A549 (cell line): ENCODE data around the gene HTRA1. TPM values are rescaled to one million over a fixed set of nuclear protein-coding genes. Genes with fewer than 3 reads are reported as not detected.
A peak's percentile ranks its signal among the peaks of the same experiment; 100 is the strongest.

Experiments
- ATAC-seq, 2 experiments: fragments of 200-7000 bp in 1 of 2; fragments of >200 bp in 1 of 2; cut with Nextera tagmentation in 1 of 2; cut with Tn5 transposase in 1 of 2; 3 replicates each; pipeline versions ENCODE4 v1.8.0 to v1.9.1; 2018 to 2020; ENCODE audit warnings: mild to moderate bottlenecking in 1 of 2, moderate library complexity in 1 of 2
- CTCF ChIA-PET: fragments of 300-600 bp; sonication (Branson Sonifier 250); formaldehyde crosslinking; extraction: SDS; loops from one replicate; lab custom pipeline; 2021; ENCODE audit warnings: antibody characterized with exemption, inconsistent platforms; lab: Yijun Ruan, JAX
- POLR2A ChIA-PET: fragments of 350-600 bp; formaldehyde crosslinking; extraction: SDS; loops from one replicate; lab custom pipeline; 2021; ENCODE audit warnings: antibody characterized with exemption, inconsistent platforms; lab: Yijun Ruan, JAX
- DNase-seq, 2 experiments: peaks; one replicate each; pipeline versions ENCODE4 v3.0.0 to v3.0.0-alpha.2; 2011 to 2016; ENCODE audit warnings: low read depth in 1 of 2, low spot score in 1 of 2
- FAIRE-seq: peaks from 2 replicates; lab custom pipeline; 2011; peaks lifted over from hg19 to GRCh38; lab: Jason Lieb, UNC
- H3K27ac ChIP-seq, 2 experiments: fragments of >200 bp; sonication (Bioruptor Twin); formaldehyde crosslinking; 3 replicates each; pipeline ENCODE4 v1.5.1; 2016 to 2017
- H3K4me1 ChIP-seq: fragments of >200 bp; sonication (Bioruptor Twin); formaldehyde crosslinking; 3 replicates; pipeline ENCODE4 v1.6.1; 2016
- H3K4me2 ChIP-seq: fragments of >200 bp; sonication (Bioruptor Twin); formaldehyde crosslinking; 3 replicates; pipeline ENCODE4 v1.6.1; 2016
- H3K4me3 ChIP-seq: fragments of >200 bp; sonication (Bioruptor Twin); formaldehyde crosslinking; 3 replicates; pipeline ENCODE4 v1.5.1; 2016
- H3K9me3 ChIP-seq: fragments of >200 bp; sonication (Bioruptor Twin); formaldehyde crosslinking; 3 replicates; pipeline ENCODE4 v1.6.1; 2016
- CBX2 ChIP-seq: fragments of 200-600 bp; sonication (generic); IDR thresholded peaks from 2 replicates; pipeline ENCODE4 v1.6.1; 2016; ENCODE audit warnings: low read depth, mild to moderate bottlenecking, borderline replicate concordance
- CBX8 ChIP-seq: fragments of 200-600 bp; sonication (generic); IDR thresholded peaks from 2 replicates; pipeline ENCODE4 v1.6.1; 2016
- CHD2 ChIP-seq: fragments of 150-350 bp; IDR thresholded peaks from 2 replicates; pipeline ENCODE4 v1.6.1; 2014; ENCODE audit warnings: low read length; ENCODE audit not compliant: partially characterized antibody
- CHD4 ChIP-seq: fragments of 200-600 bp; sonication (generic); IDR thresholded peaks from 2 replicates; pipeline ENCODE4 v1.6.1; 2016; ENCODE audit warnings: antibody characterized with exemption, mild to moderate bottlenecking, borderline replicate concordance
- EHF ChIP-seq: fragments of 250-450 bp; sonication (Bioruptor Pico); IDR thresholded peaks from 2 replicates; pipeline ENCODE4 v1.5.0; 2020; ENCODE audit warnings: mild to moderate bottlenecking
- EP300 ChIP-seq, 2 experiments: fragments of >200 bp; sonication (Bioruptor Twin); formaldehyde crosslinking; IDR thresholded peaks; 2 replicates in 1 of 2; 3 replicates in 1 of 2; pipeline ENCODE4 v1.6.1; 2016 to 2017
- ESRRA ChIP-seq: fragments of 150-350 bp; IDR thresholded peaks from 2 replicates; pipeline ENCODE4 v1.6.1; 2014; ENCODE audit warnings: mild to moderate bottlenecking, low read length, borderline replicate concordance
- FOSB ChIP-seq: fragments of 250-450 bp; sonication (Bioruptor Pico); IDR thresholded peaks from 2 replicates; pipeline ENCODE4 v1.5.0; 2020; ENCODE audit warnings: mild to moderate bottlenecking, moderate library complexity
- GATA3 ChIP-seq: IDR thresholded peaks from 2 replicates; pipeline ENCODE4 v1.6.1; 2012; ENCODE audit warnings: borderline replicate concordance
- JUN ChIP-seq, 2 experiments: fragments of >200 bp; sonication (Bioruptor Twin); formaldehyde crosslinking; IDR thresholded peaks; 2 replicates in 1 of 2; 3 replicates in 1 of 2; pipeline ENCODE4 v1.6.1; 2016 to 2017
- KDM1A ChIP-seq: fragments of 200-600 bp; sonication (generic); IDR thresholded peaks from 2 replicates; pipeline ENCODE4 v1.6.1; 2016; ENCODE audit warnings: low read depth, mild to moderate bottlenecking
- RAD21 ChIP-seq, 2 experiments: fragments of >200 bp in 1 of 2; sonication (Bioruptor Twin) in 1 of 2; formaldehyde crosslinking in 1 of 2; IDR thresholded peaks in 1 of 2; conservative IDR thresholded peaks in 1 of 2; 2 replicates in 1 of 2; 3 replicates in 1 of 2; pipeline ENCODE4 v1.6.1; 2012 to 2018; ENCODE audit warnings: inconsistent platforms in 1 of 2
- RFX5 ChIP-seq: fragments of 450-650 bp; IDR thresholded peaks from 2 replicates; pipeline ENCODE4 v1.7.1; 2014; ENCODE audit warnings: antibody characterized with exemption, mild to moderate bottlenecking, moderate library complexity
- SMC3 ChIP-seq: fragments of >200 bp; sonication (Bioruptor Twin); formaldehyde crosslinking; IDR thresholded peaks from 3 replicates; pipeline ENCODE4 v1.6.1; 2018; ENCODE audit warnings: inconsistent platforms
- SREBF2 ChIP-seq: fragments of 450-650 bp; IDR thresholded peaks from 2 replicates; pipeline ENCODE4 v1.6.1; 2014; ENCODE audit warnings: mild to moderate bottlenecking, moderate library complexity
- TFCP2L1 ChIP-seq: fragments of 250-450 bp; sonication (Bioruptor Pico); IDR thresholded peaks from 2 replicates; pipeline ENCODE4 v1.5.0; 2021; ENCODE audit warnings: mild to moderate bottlenecking
- TP53 ChIP-seq: fragments of 250-450 bp; sonication (Bioruptor Pico); IDR thresholded peaks from 2 replicates; pipeline ENCODE4 v1.5.0; 2021; ENCODE audit warnings: mild to moderate bottlenecking, moderate library complexity
- ZFP36 ChIP-seq: fragments of 450-650 bp; IDR thresholded peaks from 2 replicates; pipeline ENCODE4 v1.6.1; 2014; ENCODE audit warnings: borderline replicate concordance; ENCODE audit not compliant: partially characterized antibody
- WGBS: methylation state at CpG from one replicate; pipeline ENCODE4 v1.1.6; 2017; ENCODE audit errors: missing lambda C conversion rate; 5-methylcytosine and 5-hydroxymethylcytosine counted together
- polyA plus RNA-seq, 4 experiments: library from polyadenylated mRNA; depleted of rRNA in 3 of 4; stranded (reverse); fragments of >200 nt; fragmentation: RNase III in 1 of 4; extraction: RNeasy Plus Mini Kit Qiagen cat#74134 plus additional on column Dnase treatment in 1 of 4; gene quantifications; 2 replicates in 3 of 4; 3 replicates in 1 of 4; pipeline ENCODE4 v1.2.3, GENCODE V29; 2011 to 2017
- TF ChIP-seq, protein P1 (sequence below): fragments of 250-450 bp; sonication (Bioruptor Pico); IDR thresholded peaks from 2 replicates; pipeline ENCODE4 v1.5.0; 2020; ENCODE audit warnings: low read depth, mild to moderate bottlenecking, moderate library complexity
- TF ChIP-seq, protein P2 (sequence below): fragments of >200 bp; sonication (Bioruptor Twin); formaldehyde crosslinking; IDR thresholded peaks from 3 replicates; pipeline ENCODE4 v1.5.1; 2016

HTRA1 gene
- polyA plus RNA-seq, 2 of the 4 experiments (the other 2 are of a cell fraction), result 50.7 to 65.6 TPM

DNA sequence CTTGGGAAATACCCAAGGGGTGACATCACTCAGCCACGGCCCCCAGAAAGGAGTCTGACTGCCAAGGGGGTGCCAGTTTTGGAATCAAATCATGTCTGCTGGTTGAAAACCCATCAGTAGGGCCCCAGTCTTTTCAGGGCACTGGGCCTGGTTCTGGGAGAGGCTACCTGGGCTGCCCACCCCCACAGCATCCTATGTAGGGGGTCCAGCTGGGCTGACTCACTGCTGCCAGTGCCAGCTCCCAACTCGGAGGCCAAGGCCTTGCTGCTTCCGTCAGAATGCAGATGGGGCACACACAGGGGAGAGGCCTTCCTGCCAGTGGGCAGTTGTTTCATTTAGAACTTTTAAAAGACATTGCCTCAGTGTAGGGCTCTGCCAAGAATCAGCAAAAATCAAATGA, 59.7 kb downstream of the HTRA1 start:
- ChIA-PET POLR2A (no interaction called here), CTCF (interaction anchor here (1.0 to 3.0 kb wide), 3 partner anchors 45 to 183 kb away, joined by 3 to 15 read pairs (median 6); no protein-coding TSS in a partner anchor)
- H3K4me1 ChIP-seq, result no peaks in the 10 kb centered on the region
- no peak overlapping the region for H3K4me2 ChIP-seq
- no peak overlapping the region for H3K4me3 ChIP-seq
- 78% methylated on average over 2 of the region's 3 CpGs for WGBS
- ATAC-seq (no peak), FAIRE-seq (no peak), DNase-seq (no peak)
- no peak for TF ChIP-seq EP300 (IDR thresholded peaks at IDR 0.05)
- TF ChIP-seq GATA3, result no peak
- TF ChIP-seq, protein P1, sequence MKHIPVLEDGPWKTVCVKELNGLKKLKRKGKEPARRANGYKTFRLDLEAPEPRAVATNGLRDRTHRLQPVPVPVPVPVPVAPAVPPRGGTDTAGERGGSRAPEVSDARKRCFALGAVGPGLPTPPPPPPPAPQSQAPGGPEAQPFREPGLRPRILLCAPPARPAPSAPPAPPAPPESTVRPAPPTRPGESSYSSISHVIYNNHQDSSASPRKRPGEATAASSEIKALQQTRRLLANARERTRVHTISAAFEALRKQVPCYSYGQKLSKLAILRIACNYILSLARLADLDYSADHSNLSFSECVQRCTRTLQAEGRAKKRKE (CRISPR knock-in tag), result no peak
- TF ChIP-seq CHD4, result no peak
- TF ChIP-seq EHF (CRISPR knock-in tag), result no peak
- no peak for TF ChIP-seq ZFP36
- TF ChIP-seq RFX5, result no peak
- TF ChIP-seq CBX2, result no peak
- no peak for TF ChIP-seq KDM1A
- TF ChIP-seq TFCP2L1 (CRISPR knock-in tag), result no peak
- no peak for TF ChIP-seq FOSB
- no peak for TF ChIP-seq RAD21 (conservative IDR thresholded peaks at IDR 0.05 in 1 of 2, IDR thresholded peaks at IDR 0.05 in 1 of 2)
- TF ChIP-seq TP53 (CRISPR knock-in tag), result no peak
- no peak overlapping the region for H3K27ac ChIP-seq
- peaks cover 8% of the 10 kb centered on the region for H3K9me3 ChIP-seq

DNA sequence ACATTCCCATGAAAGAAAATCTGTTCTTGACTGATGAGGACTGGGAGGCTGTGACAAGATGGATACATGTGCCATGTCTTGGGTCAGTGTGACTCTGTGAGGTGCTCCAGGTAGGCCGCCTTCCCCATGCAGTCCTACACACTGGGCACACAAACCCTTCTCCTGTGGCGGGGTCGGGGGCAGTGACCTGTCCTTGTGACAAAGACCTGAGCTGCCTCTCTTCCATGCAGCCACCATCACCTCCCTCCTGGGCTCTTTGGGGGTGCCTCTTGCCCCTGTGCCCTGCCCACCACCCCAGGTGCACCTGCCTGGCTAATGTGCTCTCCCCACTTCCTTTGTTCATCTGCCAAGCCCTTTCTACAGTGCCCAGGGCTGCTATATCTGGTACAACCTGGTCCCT, 63.5 kb downstream of the HTRA1 start:
- ChIA-PET POLR2A (no interaction called here), CTCF (interaction anchor here (1.2 to 1.6 kb wide), 2 partner anchors 10 to 41 kb away, joined by 4 to 9 read pairs; no protein-coding TSS in a partner anchor)
- 17% methylated on average over 3 of the region's 3 CpGs for WGBS
- no peak for FAIRE-seq
- ATAC-seq, result no peak
- peaks cover 8% of the 10 kb centered on the region for H3K9me3 ChIP-seq
- H3K27ac ChIP-seq, result no peak overlapping the region
- TF ChIP-seq CHD4, result no peak
- no peak for TF ChIP-seq EP300 (IDR thresholded peaks at IDR 0.05)
- TF ChIP-seq, all 56 proteins: peak for 0
- no peak overlapping the region for H3K4me3 ChIP-seq
- no peak overlapping the region for H3K4me2 ChIP-seq
- H3K4me1 ChIP-seq, result no peaks in the 10 kb centered on the region
- no peak for DNase-seq

DNA sequence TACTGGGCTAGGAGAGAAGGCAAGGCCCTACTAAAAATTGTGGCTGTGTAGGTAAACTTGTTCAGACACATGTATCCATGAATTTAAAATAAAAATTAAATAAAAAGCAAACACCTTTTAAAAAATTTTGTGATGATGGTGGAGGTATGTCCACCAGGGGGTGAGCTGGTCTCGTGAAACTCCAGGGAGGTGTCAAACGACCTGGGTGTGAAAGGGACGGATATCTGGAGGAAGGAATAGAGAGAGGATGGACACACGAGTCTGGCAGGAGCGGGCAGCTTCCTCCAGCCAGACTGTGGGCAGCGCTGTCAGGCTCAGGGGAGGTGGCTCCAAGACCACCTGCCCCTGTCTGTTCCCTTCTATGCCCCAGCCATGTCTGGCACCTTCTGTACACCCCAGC, 64.4 kb downstream of the HTRA1 start:
- ChIA-PET POLR2A (no interaction called here), CTCF (interaction anchor here (1.2 to 1.6 kb wide), 2 partner anchors 9 to 40 kb away, joined by 4 to 9 read pairs; no protein-coding TSS in a partner anchor)
- 24% methylated on average over 6 of the region's 6 CpGs for WGBS
- FAIRE-seq (no peak), DNase-seq (peak in 1 of 2 experiments; percentile 17), ATAC-seq (peak; percentile 42 to 74; a peak in 4 of 6 replicates)
- Histone ChIP-seq H3K27ac (no peak overlapping the region), H3K9me3 (peaks cover 8% of the 10 kb centered on the region), H3K4me3 (no peak overlapping the region), H3K4me1 (no peaks in the 10 kb centered on the region), H3K4me2 (no peak overlapping the region)
- TF ChIP-seq SMC3 (peak; percentile 38; the same call in 2 of the 3 replicates), CHD2 (no peak), SREBF2 (no peak), EHF (CRISPR knock-in tag) (no peak), ESRRA (no peak), CBX8 (no peak), JUN (IDR thresholded peaks at IDR 0.05) (no peak), KDM1A (no peak), RAD21 (conservative IDR thresholded peaks at IDR 0.05 in 1 of 2, IDR thresholded peaks at IDR 0.05 in 1 of 2) (peak; percentile 39 to 51; a peak in 3 of 5 replicates)
- TF ChIP-seq, protein P2, sequence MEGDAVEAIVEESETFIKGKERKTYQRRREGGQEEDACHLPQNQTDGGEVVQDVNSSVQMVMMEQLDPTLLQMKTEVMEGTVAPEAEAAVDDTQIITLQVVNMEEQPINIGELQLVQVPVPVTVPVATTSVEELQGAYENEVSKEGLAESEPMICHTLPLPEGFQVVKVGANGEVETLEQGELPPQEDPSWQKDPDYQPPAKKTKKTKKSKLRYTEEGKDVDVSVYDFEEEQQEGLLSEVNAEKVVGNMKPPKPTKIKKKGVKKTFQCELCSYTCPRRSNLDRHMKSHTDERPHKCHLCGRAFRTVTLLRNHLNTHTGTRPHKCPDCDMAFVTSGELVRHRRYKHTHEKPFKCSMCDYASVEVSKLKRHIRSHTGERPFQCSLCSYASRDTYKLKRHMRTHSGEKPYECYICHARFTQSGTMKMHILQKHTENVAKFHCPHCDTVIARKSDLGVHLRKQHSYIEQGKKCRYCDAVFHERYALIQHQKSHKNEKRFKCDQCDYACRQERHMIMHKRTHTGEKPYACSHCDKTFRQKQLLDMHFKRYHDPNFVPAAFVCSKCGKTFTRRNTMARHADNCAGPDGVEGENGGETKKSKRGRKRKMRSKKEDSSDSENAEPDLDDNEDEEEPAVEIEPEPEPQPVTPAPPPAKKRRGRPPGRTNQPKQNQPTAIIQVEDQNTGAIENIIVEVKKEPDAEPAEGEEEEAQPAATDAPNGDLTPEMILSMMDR, result peak; percentile 24; the same call in 1 of the 3 replicates
